Caco-2 (cell line): ENCODE measurements around the gene HNRNPC. TPM values are rescaled to one million over a fixed set of nuclear protein-coding genes. Genes with fewer than 3 reads are reported as not detected.
"Not testable (repeated sequence)": the region's sequence is repeated elsewhere in the genome, so short reads cannot be mapped to it uniquely, and the experiment has no call there.

Source experiments
- BruUV-seq: library from RNA; stranded (reverse); fragments of 400-500 nt; replicated peaks from 2 replicates; lab custom pipeline; 2021; lab: Mats Ljungman, UMichigan
- CTCF ChIA-PET: fragments of 300-600 bp; sonication (Branson Sonifier 250); formaldehyde crosslinking; loops from one replicate; lab custom pipeline; 2022; ENCODE audit warnings: antibody characterized with exemption; lab: Charles Lee
- POLR2A ChIA-PET: fragments of 300-600 bp; sonication (Branson Sonifier 250); formaldehyde crosslinking; loops from one replicate; lab custom pipeline; 2022; ENCODE audit warnings: antibody characterized with exemption; lab: Charles Lee
- DNase-seq, 2 experiments: peaks; one replicate each; pipeline versions ENCODE4 v3.0.0 to v3.0.0-alpha.2; 2020 to 2022
- H3K27me3 ChIP-seq: replicated peaks from 2 replicates; pipeline ENCODE4 v1.6.0; 2011; ENCODE audit warnings: low read length; ENCODE audit not compliant: control insufficient read depth, insufficient read depth
- H3K36me3 ChIP-seq: 2 replicates; pipeline ENCODE4 v1.5.1; 2011; ENCODE audit warnings: low read length; ENCODE audit not compliant: control insufficient read depth, insufficient read depth
- H3K4me1 ChIP-seq: fragments of 250-450 bp; sonication (Bioruptor Pico); 2 replicates; pipeline ENCODE4 v1.5.1; 2020; ENCODE audit warnings: mild to moderate bottlenecking
- H3K4me3 ChIP-seq: 2 replicates; pipeline ENCODE4 v1.5.1; 2011; ENCODE audit warnings: low read depth, mild to moderate bottlenecking, control low read depth, low read length
- H3K9me3 ChIP-seq: fragments of 250-450 bp; sonication (Bioruptor Pico); 2 replicates; pipeline ENCODE4 v1.5.1; 2020; ENCODE audit warnings: mild to moderate bottlenecking, moderate library complexity
- H3K27ac Mint-ChIP-seq: one replicate; pipeline ENCODE4 v1.8.0; 2022; ENCODE audit warnings: mixed read lengths; ENCODE audit not compliant: unreplicated experiment
- H3K27me3 Mint-ChIP-seq: one replicate; pipeline ENCODE4 v1.8.0; 2022; ENCODE audit warnings: mixed read lengths; ENCODE audit not compliant: insufficient read depth, unreplicated experiment
- H3K36me3 Mint-ChIP-seq: one replicate; pipeline ENCODE4 v1.8.0; 2022; ENCODE audit warnings: mild to moderate bottlenecking, mixed read lengths; ENCODE audit not compliant: insufficient read depth, unreplicated experiment
- H3K4me1 Mint-ChIP-seq: one replicate; pipeline ENCODE4 v1.8.0; 2022; ENCODE audit warnings: low read depth, mixed read lengths; ENCODE audit not compliant: unreplicated experiment
- H3K4me3 Mint-ChIP-seq: one replicate; pipeline ENCODE4 v1.8.0; 2022; ENCODE audit warnings: mild to moderate bottlenecking, moderate library complexity, mixed read lengths; ENCODE audit not compliant: unreplicated experiment
- H3K9me3 Mint-ChIP-seq: one replicate; pipeline ENCODE4 v1.8.0; 2022; ENCODE audit warnings: mixed read lengths; ENCODE audit not compliant: unreplicated experiment
- intact Hi-C: fragments of 100-400 bp; cut with micrococcal nuclease; formaldehyde crosslinking; loops from one replicate; pipeline ENCODE4 v1.10.0; 2022; ENCODE audit not compliant: unreplicated experiment
- total RNA-seq: library from RNA; stranded (reverse); gene quantifications from 2 replicates; pipeline ENCODE4 v1.2.3, GENCODE V29; 2022
- TF ChIP-seq, protein P1 (sequence below), 2 experiments: fragments of 200-600 bp in 1 of 2; IDR thresholded peaks; 1 replicate in 1 of 2; 2 replicates in 1 of 2; pipeline versions ENCODE4 v1.5.1 to v1.8.0; 2011 to 2022; ENCODE audit warnings: antibody characterized with exemption in 1 of 2, control low read depth in 1 of 2, inconsistent platforms in 1 of 2, low read depth in 1 of 2, low read length in 1 of 2, mild to moderate bottlenecking in 1 of 2, moderate library complexity in 1 of 2; ENCODE audit not compliant: insufficient read depth in 1 of 2, severe bottlenecking in 1 of 2, unreplicated experiment in 1 of 2

The HNRNPC gene
- total RNA-seq, 1 experiment from 2014 or later = 512 TPM

DNA sequence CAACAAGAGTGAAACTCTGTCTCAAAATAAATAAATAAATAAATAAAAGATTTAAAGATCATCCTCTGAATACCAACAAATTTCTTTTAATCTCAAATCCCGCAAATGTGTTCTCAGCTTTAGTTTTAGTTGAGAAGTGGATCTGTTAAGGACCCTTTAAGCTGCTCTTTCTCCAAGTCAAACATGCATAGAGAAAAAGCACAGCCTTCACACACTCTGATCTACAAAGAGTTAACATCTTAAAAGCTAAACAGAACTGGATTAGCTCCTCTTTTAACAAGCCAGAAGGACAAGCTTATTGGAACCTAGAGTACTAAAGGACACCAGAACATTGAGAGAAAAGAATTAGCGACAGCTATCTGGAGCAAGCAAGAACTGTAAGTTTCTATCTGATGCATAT lies 10.5 kb upstream of the HNRNPC start, which contains the start of gene RPGRIP1:
Gene RPGRIP1 (plus strand): TSS at position 301 of the 400 bp plus-strand sequence. CDS start 7,894 bp downstream, outside the sequence.
- Mint-ChIP-seq H3K27ac (no peak within 1 kb of the TSS), H3K36me3 (no peaks in the 10 kb centered on the region), H3K4me3 (no peak within 1 kb of the TSS), H3K27me3 (no peaks in the 10 kb centered on the region), H3K9me3 (no peaks in the 10 kb centered on the region), H3K4me1 (no peaks in the 10 kb centered on the region)
- Histone ChIP-seq H3K9me3 (no peaks in the 10 kb centered on the region), H3K27me3 (no peaks in the 10 kb centered on the region), H3K36me3 (no peaks in the 10 kb centered on the region), H3K4me3 (no peak within 1 kb of the TSS), H3K4me1 (no peaks in the 10 kb centered on the region)
- no TSS peak for BruUV-seq
- POLR2A ChIA-PET = no interaction called here
- TF ChIP-seq, protein P1, sequence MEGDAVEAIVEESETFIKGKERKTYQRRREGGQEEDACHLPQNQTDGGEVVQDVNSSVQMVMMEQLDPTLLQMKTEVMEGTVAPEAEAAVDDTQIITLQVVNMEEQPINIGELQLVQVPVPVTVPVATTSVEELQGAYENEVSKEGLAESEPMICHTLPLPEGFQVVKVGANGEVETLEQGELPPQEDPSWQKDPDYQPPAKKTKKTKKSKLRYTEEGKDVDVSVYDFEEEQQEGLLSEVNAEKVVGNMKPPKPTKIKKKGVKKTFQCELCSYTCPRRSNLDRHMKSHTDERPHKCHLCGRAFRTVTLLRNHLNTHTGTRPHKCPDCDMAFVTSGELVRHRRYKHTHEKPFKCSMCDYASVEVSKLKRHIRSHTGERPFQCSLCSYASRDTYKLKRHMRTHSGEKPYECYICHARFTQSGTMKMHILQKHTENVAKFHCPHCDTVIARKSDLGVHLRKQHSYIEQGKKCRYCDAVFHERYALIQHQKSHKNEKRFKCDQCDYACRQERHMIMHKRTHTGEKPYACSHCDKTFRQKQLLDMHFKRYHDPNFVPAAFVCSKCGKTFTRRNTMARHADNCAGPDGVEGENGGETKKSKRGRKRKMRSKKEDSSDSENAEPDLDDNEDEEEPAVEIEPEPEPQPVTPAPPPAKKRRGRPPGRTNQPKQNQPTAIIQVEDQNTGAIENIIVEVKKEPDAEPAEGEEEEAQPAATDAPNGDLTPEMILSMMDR (IDR thresholded peaks at IDR 0.05; ENCODE audit: insufficient read depth in 1 of 2, low read depth in 1 of 2, low read length in 1 of 2, severe bottlenecking in 1 of 2, unreplicated experiment in 1 of 2) = no peak
- intact Hi-C loops = no loop called here
- CTCF ChIA-PET = no interaction called here
- DNase-seq = no peak

GRCh38 chr14:21278632-21279031 lies 9.4 kb upstream of the HNRNPC start:
- CTCF ChIA-PET = no interaction called here
- BruUV-seq = no TSS peak
- intact Hi-C loops = no loop called here

DNA sequence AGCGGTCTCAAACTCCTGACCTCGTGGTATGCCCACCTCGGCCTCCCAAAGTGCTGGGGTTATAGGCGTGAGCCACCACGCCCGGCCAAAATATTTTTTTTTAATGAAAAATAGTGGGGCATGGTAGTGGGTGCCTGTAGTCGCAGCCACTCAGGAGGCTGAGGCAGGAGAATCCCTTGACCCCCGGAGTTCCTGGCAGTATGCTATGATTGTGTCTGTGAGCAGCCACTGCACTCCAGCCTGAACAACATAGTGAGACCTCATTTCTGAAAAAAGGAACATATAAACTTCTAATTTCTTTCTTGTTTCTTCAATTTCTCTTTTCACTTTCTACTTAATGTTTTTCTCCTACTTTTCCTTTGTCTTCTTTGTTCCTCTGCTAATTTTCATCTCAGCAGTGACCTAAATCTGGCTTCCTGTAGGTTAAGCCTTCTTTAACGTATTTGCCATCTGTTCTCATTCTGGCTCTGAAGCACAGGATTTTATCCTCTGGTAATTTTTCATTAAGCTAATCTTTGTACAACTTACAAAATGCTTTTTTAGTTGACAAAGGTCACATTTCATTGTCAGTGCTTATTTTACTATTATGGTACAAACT lies 6.1 kb upstream of the HNRNPC start:
- no peak for DNase-seq
- Mint-ChIP-seq H3K27ac (no peak overlapping the region), H3K36me3 (no peaks in the 10 kb centered on the region), H3K27me3 (no peaks in the 10 kb centered on the region), H3K9me3 (no peaks in the 10 kb centered on the region), H3K4me3 (no peak overlapping the region), H3K4me1 (no peaks in the 10 kb centered on the region)
- ChIA-PET CTCF (no interaction called here), POLR2A (no interaction called here)
- Histone ChIP-seq H3K4me3 (no peak overlapping the region), H3K27me3 (no peaks in the 10 kb centered on the region), H3K4me1 (no peaks in the 10 kb centered on the region), H3K36me3 (no peaks in the 10 kb centered on the region), H3K9me3 (no peaks in the 10 kb centered on the region)
- no TSS peak for BruUV-seq
- intact Hi-C loops = no loop called here
- TF ChIP-seq, protein P1 (IDR thresholded peaks at IDR 0.05; ENCODE audit: insufficient read depth in 1 of 2, low read depth in 1 of 2, low read length in 1 of 2, severe bottlenecking in 1 of 2, unreplicated experiment in 1 of 2) = no peak

More at GRCh38 chr14:21278632-21279031, 9.4 kb upstream of the HNRNPC start:
- Mint-ChIP-seq H3K27ac (no peak overlapping the region), H3K36me3 (no peaks in the 10 kb centered on the region), H3K9me3 (no peaks in the 10 kb centered on the region), H3K4me1 (no peaks in the 10 kb centered on the region), H3K27me3 (no peaks in the 10 kb centered on the region), H3K4me3 (no peak overlapping the region)
- no peak overlapping the region for H3K4me3 ChIP-seq
- TF ChIP-seq, protein P1 (IDR thresholded peaks at IDR 0.05; ENCODE audit: insufficient read depth in 1 of 2, low read depth in 1 of 2, low read length in 1 of 2, severe bottlenecking in 1 of 2, unreplicated experiment in 1 of 2) = no peak
- POLR2A ChIA-PET = interaction anchor here (0.5 kb wide), 1 partner anchor 178 kb away, joined by 5 read pairs; no protein-coding TSS in a partner anchor
- H3K4me1 ChIP-seq = no peaks in the 10 kb centered on the region
- H3K27me3 ChIP-seq = no peaks in the 10 kb centered on the region
- H3K36me3 ChIP-seq = no peaks in the 10 kb centered on the region
- no peaks in the 10 kb centered on the region for H3K9me3 ChIP-seq
- DNase-seq = no peak

DNA sequence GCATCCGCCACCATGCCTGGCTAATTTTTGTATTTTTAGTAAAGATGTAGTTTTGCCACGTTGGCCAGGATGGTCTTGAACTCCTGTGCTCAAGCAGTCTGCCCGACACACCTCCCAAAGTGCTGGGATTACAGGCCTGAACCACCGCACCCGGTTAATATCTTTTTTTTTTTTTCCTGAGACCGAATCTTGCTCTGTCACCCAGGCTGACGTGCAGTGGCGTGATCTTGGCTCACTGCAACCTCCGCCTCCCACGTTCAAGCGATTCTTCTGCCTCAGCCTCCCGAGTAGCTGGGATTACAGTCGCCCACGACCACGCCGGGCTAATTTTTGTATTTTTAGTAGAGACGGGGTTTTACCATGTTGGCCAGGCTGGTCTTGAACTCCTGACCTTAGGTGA lies 3.4 kb upstream of the HNRNPC start:
- DNase-seq, H3K36me3 ChIP-seq, H3K27me3 ChIP-seq, H3K9me3 ChIP-seq, H3K9me3 Mint-ChIP-seq, H3K4me1 ChIP-seq, H3K4me3 ChIP-seq, CTCF ChIA-PET, POLR2A ChIA-PET, H3K27ac Mint-ChIP-seq, intact Hi-C loops, H3K27me3 Mint-ChIP-seq, BruUV-seq, H3K4me3 Mint-ChIP-seq: not testable (repeated sequence)
- Mint-ChIP-seq H3K36me3 (peaks cover 23% of the 10 kb centered on the region), H3K4me1 (peaks cover 14% of the 10 kb centered on the region)
